Glutamatergic neuron (in vitro differentiated cells): ENCODE results near the gene CNRIP1. TPM values are rescaled to one million over a fixed set of nuclear protein-coding genes. Genes with fewer than 3 reads are reported as not detected.

Experiments used
- DNase-seq: peaks from one replicate; pipeline ENCODE4 v3.0.0; 2022
- H3K27ac Mint-ChIP-seq: one replicate; pipeline ENCODE4 v1.8.0; 2020; ENCODE audit warnings: mild to moderate bottlenecking, mixed read lengths, inconsistent platforms; ENCODE audit not compliant: unreplicated experiment
- H3K27me3 Mint-ChIP-seq: one replicate; pipeline ENCODE4 v1.8.0; 2020; ENCODE audit warnings: mild to moderate bottlenecking, moderate library complexity, mixed read lengths, inconsistent platforms; ENCODE audit not compliant: unreplicated experiment
- H3K36me3 Mint-ChIP-seq: one replicate; pipeline ENCODE4 v1.8.0; 2020; ENCODE audit warnings: mild to moderate bottlenecking, mixed read lengths, inconsistent platforms; ENCODE audit not compliant: unreplicated experiment
- H3K4me1 Mint-ChIP-seq: one replicate; pipeline ENCODE4 v1.8.0; 2020; ENCODE audit warnings: mild to moderate bottlenecking, low read depth, mixed read lengths, inconsistent platforms; ENCODE audit not compliant: unreplicated experiment
- H3K4me3 Mint-ChIP-seq: one replicate; pipeline ENCODE4 v1.8.0; 2020; ENCODE audit warnings: mild to moderate bottlenecking, mixed read lengths, inconsistent platforms; ENCODE audit not compliant: unreplicated experiment
- H3K9me3 Mint-ChIP-seq: one replicate; pipeline ENCODE4 v1.8.0; 2020; ENCODE audit warnings: mild to moderate bottlenecking, moderate library complexity, mixed read lengths, inconsistent platforms; ENCODE audit not compliant: unreplicated experiment
- CTCF ChIP-seq: fragments of 200-600 bp; sonication (generic); IDR thresholded peaks from one replicate; pipeline ENCODE4 v1.5.0; 2021; ENCODE audit not compliant: partially characterized antibody, unreplicated experiment
- total RNA-seq: library from RNA; stranded (reverse); fragmentation: NEBNext Ultra II Directional; extraction: Animal tissue kit (Norgen Biotek cat#: 25700); gene quantifications from one replicate; pipeline ENCODE4 v1.2.1, GENCODE V29; 2021; ENCODE audit not compliant: unreplicated experiment

The CNRIP1 gene
- total RNA-seq, 1 donor from 2014 or later: 28.0 TPM

- Mint-ChIP-seq H3K36me3 (no peaks in the 10 kb centered on the region), H3K4me3 (no peak overlapping the region), H3K4me1 (peaks cover 3% of the 10 kb centered on the region), H3K27ac (no peak overlapping the region), H3K9me3 (no peaks in the 10 kb centered on the region), H3K27me3 (no peaks in the 10 kb centered on the region)
- DNase-seq: no peak
- no peak for TF ChIP-seq CTCF
Observed at GRCh38 chr2:68303033-68303901, 16.5 kb downstream of the CNRIP1 start.

GRCh38 chr2:68302281-68302875 lies 17.4 kb downstream of the CNRIP1 start:
- H3K4me1 Mint-ChIP-seq: peaks cover 3% of the 10 kb centered on the region
- no peak overlapping the region for H3K4me3 Mint-ChIP-seq
- DNase-seq: no peak
- H3K9me3 Mint-ChIP-seq: no peaks in the 10 kb centered on the region
- H3K27me3 Mint-ChIP-seq: no peaks in the 10 kb centered on the region
- no peaks in the 10 kb centered on the region for H3K36me3 Mint-ChIP-seq
- H3K27ac Mint-ChIP-seq: no peak overlapping the region
- no peak for TF ChIP-seq CTCF

- H3K4me3 Mint-ChIP-seq: no peak overlapping the region
- no peak for TF ChIP-seq CTCF
Observed at GRCh38 chr2:68295516-68295915, 24.2 kb downstream of the CNRIP1 start.

GRCh38 chr2:68294913-68295312 lies 24.8 kb downstream of the CNRIP1 start:
- Mint-ChIP-seq H3K9me3 (no peaks in the 10 kb centered on the region), H3K36me3 (no peaks in the 10 kb centered on the region), H3K4me1 (peaks cover 11% of the 10 kb centered on the region), H3K4me3 (no peak overlapping the region), H3K27me3 (no peaks in the 10 kb centered on the region), H3K27ac (no peak overlapping the region)
- DNase-seq: no peak
- no peak for TF ChIP-seq CTCF

More at GRCh38 chr2:68295516-68295915, 24.2 kb downstream of the CNRIP1 start:
- Mint-ChIP-seq H3K36me3 (no peaks in the 10 kb centered on the region), H3K27me3 (no peaks in the 10 kb centered on the region), H3K27ac (no peak overlapping the region), H3K9me3 (no peaks in the 10 kb centered on the region), H3K4me1 (peaks cover 11% of the 10 kb centered on the region)
- no peak for DNase-seq

GRCh38 chr2:68294187-68294586 lies 25.6 kb downstream of the CNRIP1 start:
- Mint-ChIP-seq H3K27ac (no peak overlapping the region), H3K27me3 (no peaks in the 10 kb centered on the region), H3K9me3 (no peaks in the 10 kb centered on the region), H3K4me3 (no peak overlapping the region), H3K36me3 (no peaks in the 10 kb centered on the region), H3K4me1 (peaks cover 11% of the 10 kb centered on the region)
- TF ChIP-seq CTCF: peak; percentile 37
- DNase-seq: no peak
